Measurements from ENCODE around the gene SLC25A23. TPM values are rescaled to one million over a fixed set of nuclear protein-coding genes. Genes with fewer than 3 reads are reported as not detected.

Gene SLC25A23
- total and polyA plus RNA-seq, 10 of the 15 experiments (the other 5 are each of a cell fraction or from before 2014, with no cell fraction given): 10.2 to 85.8 (median 50.0) TPM

DNA sequence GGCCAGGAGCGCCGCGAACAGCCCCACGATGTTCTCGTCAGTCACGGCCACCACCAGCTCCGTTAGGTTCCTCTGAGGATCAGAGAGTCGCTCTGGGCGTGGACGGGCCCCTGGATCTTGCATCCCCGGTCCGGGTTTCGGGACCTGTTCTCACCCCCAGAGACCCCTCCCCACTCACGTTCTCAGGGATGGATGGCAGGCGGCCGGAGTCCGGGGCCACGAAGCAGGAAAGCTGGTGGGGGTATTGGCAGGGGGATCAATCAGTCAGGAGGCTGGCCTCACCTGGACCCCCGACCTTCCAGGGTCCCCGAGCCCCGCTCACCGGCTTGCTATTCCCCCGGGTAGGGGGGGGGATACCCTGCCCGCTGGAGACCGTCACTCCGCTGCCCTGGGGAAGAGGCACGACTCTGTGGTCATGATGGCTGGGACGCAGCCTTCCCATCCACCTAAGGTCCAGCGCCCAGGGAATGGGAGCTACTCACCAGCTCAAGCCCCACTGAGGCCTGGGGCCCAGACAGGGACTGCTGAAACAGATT, 17.4 kb upstream of the SLC25A23 start:
- Histone ChIP-seq H3K36me3 (ENCODE audit: control insufficient read depth in 2 of 2, insufficient read depth in 2 of 2, low read length in 1 of 2) (peaks cover 8 to 17% of the 10 kb centered on the region in 2 experiments; a peak in 3 of 4 replicates), H3K27me3 (replicated peaks in 1 of 2; ENCODE audit: control insufficient read depth in 2 of 2, insufficient read depth in 2 of 2, low read length in 1 of 2) (no peaks in the 10 kb centered on the region), H3K9me3 (replicated peaks; ENCODE audit: control insufficient read depth, insufficient read depth, low read length) (no peaks in the 10 kb centered on the region; the same call in 2 of the 3 replicates), H3K79me2 (ENCODE audit: control insufficient read depth, insufficient read depth, low read length) (peaks cover 14% of the 10 kb centered on the region), H3K4me2 (ENCODE audit: control insufficient read depth, insufficient read depth) (no peak overlapping the region), H3K9ac (ENCODE audit: control insufficient read depth, insufficient read depth, low read length) (no peak overlapping the region), H3K4me3 (no peak overlapping the region), H3K27ac (ENCODE audit: control insufficient read depth, insufficient read depth) (no peak overlapping the region), H3K4me1 (ENCODE audit: control insufficient read depth, insufficient read depth, low read length) (peaks cover 6% of the 10 kb centered on the region; the same call in 1 of the 2 replicates), H2AFZ (ENCODE audit: control insufficient read depth, low read depth, low read length) (no peak overlapping the region), H4K20me1 (ENCODE audit: control insufficient read depth, insufficient read depth) (no peaks in the 10 kb centered on the region)
- ChIA-PET SMC1A (ENCODE audit: uncharacterized antibody, unreplicated experiment) (no interaction called here), POLR2A (interaction anchor here (0.6 to 1.4 kb wide), 3 partner anchors 52 to 416 kb away, joined by 3 to 4 read pairs (median 3); partner anchors contain the start of gene KHSRP), CTCF (no interaction called here), RAD21 (ENCODE audit: unreplicated experiment) (no interaction called here)
- DNase-seq (ENCODE audit: low read depth, low spot score): no peak
- no peak for ATAC-seq
- no TSS peak for BruUV-seq (replicated peaks)
- 100% methylated on average over 25 of the region's 29 CpGs for WGBS (ENCODE audit: insufficient coverage, insufficient replicate concordance, low lambda C conversion rate, missing lambda C conversion rate)
- FAIRE-seq: no peak
- no peak for TF ChIP-seq PAX8 (IDR thresholded peaks at IDR 0.05)
- no peak for TF ChIP-seq TBL1XR1 (IDR thresholded peaks at IDR 0.05; ENCODE audit: low read depth, low read length)
- no peak for TF ChIP-seq ZNF217 (IDR thresholded peaks at IDR 0.05)
- no peak for TF ChIP-seq RB1 (IDR thresholded peaks at IDR 0.05; ENCODE audit: borderline replicate concordance)
- no peak for TF ChIP-seq SUZ12 (IDR thresholded peaks at IDR 0.05; ENCODE audit: unreplicated experiment)
- TF ChIP-seq, protein P1, sequence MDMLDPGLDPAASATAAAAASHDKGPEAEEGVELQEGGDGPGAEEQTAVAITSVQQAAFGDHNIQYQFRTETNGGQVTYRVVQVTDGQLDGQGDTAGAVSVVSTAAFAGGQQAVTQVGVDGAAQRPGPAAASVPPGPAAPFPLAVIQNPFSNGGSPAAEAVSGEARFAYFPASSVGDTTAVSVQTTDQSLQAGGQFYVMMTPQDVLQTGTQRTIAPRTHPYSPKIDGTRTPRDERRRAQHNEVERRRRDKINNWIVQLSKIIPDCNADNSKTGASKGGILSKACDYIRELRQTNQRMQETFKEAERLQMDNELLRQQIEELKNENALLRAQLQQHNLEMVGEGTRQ (IDR thresholded peaks at IDR 0.05; ENCODE audit: borderline replicate concordance, low read depth, low read length): no peak
- in situ Hi-C loops (cut with MboI): no loop called here
- intact Hi-C loops (cut with micrococcal nuclease; ENCODE audit: unreplicated experiment): no loop called here
